GM19240 (cell line): ENCODE measurements around the gene FOXL1.

Source experiments
- DNase-seq: peaks from one replicate; pipeline ENCODE4 v3.0.0; 2011; ENCODE audit warnings: low spot score; ENCODE audit not compliant: insufficient read length

The FOXL1 gene

DNA sequence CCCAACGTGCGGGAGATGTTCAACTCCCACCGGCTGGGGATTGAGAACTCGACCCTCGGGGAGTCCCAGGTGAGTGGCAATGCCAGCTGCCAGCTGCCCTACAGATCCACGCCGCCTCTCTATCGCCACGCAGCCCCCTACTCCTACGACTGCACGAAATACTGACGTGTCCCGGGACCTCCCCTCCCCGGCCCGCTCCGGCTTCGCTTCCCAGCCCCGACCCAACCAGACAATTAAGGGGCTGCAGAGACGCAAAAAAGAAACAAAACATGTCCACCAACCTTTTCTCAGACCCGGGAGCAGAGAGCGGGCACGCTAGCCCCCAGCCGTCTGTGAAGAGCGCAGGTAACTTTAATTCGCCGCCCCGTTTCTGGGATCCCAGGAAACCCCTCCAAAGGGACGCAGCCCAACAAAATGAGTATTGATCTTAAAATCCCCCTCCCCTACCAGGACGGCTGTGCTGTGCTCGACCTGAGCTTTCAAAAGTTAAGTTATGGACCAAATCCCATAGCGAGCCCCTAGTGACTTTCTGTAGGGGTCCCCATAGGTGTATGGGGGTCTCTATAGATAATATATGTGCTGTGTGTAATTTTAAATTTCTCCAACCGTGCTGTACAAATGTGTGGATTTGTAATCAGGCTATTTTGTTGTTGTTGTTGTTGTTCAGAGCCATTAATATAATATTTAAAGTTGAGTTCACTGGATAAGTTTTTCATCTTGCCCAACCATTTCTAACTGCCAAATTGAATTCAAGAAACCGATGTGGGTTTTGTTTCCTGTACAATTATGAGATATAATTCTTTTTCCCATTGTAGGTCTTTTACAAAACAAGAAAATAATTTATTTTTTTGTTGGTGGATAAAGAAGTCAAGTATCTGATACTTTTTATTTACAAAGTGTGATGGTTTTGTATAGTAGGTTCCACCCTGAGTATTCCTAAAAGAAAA lies 9.4 kb upstream of the FOXL1 start:
- no peak for DNase-seq

DNA sequence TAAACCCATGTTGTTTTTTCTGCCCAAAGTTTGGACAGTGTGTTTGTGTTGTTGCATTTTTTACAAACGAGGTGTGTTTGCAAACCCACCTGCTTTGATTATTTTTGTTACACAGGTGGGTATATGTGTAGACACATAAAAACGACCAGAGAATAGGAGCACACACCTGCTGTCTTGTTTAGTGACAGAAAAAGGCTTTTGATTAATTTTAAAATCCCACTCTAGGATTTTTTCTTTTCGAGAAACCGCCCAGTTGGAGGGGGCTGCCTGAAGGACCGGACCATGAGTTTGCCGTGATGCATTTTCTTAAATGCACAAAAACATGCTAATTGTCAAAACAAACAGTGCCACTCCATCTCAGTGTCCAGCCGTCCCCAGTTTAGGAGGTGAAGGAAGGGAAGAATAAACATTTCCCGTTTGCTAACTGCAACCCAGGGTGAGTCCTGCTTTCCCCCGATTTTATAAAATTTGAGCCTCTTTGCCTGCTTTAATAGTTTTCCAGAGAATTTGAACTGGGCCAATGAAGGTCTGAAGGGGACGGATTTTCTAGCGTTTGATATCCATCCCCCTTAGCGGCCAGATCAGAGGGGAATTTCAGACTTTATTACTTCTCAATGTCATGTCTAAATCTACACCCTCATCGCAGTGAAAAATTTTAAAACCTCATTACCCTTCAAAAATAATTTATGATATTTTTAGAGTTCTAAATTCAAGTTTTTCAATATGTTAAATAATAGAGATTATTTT lies 8.5 kb upstream of the FOXL1 start:
- DNase-seq, result no peak

DNA sequence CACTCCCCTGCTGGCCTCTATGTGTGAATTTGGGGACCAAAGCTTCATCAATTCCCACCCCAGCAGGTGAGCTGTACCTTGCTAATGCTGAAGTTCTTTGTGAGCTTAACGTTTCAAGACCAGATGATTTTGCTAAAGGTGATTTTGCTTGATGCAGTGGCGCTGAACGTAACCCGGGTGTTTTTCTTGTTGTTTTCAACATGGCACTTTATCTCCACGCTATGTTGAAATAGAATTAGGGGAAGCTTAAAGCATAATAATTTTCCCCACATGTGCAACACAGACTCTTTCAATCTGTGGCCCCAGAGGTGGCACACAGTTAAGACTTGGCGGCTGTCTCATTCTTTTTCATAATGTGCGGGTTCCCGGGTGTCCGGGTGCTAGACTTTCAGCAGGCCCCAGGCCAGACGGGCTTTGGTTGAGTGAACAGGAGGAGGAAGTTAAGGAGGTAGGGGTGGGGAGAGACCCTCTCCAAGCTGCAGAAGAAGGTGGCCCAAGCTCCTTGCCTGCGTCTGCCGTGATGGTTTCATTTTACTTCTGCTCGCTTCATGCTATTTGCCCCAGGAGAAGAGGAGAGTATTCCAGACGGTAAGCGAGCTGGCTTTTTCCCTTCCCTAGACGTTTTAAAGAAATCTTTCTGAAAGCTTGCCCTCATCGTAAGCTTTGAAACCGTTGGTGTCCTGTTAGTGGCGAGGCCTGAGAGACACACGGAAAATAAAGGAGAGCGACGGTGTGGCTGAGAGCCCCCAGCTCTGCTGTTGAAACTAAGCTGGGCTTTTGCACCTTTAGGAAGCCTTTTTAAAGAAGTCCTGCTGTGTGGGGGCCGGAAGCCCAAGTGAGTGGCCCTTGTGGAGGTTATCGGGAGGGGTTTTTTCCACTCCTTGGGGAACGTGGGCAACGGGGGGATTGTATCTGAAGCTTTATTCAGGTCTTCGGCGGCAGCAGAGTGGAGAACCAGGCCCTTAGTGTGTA lies 7.5 kb upstream of the FOXL1 start:
- DNase-seq, result no peak

DNA sequence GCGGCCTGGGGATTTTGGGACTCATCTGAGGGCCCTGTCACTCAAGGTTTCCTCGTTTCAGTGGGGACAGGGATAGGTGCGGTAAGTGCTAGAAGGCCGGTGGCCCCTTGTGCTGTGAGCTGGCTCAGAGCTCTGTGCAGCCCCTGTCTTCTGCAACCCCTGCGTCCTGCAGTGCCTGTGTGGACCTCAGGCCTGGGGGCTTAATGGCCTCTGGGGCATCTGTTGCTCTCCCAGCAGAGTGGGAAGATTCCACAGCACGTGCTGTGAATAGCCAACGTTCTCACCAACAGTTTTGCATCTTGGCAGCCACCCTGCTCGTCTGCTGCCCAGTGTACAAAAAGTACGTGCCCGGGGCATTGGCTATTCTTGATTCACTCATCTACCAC lies 6.8 kb upstream of the FOXL1 start:
- no peak for DNase-seq

DNA sequence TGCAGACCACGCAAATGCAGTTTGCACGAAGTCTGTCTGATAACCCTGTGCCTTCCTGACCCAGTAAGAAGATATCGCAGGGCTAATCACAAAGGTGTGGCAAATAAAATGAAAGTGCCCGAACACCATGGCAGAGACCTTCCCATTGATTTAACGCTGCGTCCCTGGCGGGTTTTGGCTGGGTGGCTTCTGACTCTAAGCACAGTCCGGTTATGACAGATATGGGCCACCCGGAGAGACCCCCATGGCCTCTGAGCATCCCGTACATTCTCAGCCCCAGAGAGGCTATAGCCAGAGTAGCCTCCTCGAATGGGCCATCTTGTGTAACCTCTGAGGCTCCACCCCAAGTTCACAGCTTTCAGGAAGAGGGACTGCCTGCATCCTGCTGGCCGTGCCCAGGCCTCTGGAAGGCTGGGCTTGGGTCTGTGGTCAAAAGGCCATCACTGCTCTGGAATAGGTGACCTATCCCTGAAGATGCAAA lies 6.3 kb upstream of the FOXL1 start:
- DNase-seq, result no peak

DNA sequence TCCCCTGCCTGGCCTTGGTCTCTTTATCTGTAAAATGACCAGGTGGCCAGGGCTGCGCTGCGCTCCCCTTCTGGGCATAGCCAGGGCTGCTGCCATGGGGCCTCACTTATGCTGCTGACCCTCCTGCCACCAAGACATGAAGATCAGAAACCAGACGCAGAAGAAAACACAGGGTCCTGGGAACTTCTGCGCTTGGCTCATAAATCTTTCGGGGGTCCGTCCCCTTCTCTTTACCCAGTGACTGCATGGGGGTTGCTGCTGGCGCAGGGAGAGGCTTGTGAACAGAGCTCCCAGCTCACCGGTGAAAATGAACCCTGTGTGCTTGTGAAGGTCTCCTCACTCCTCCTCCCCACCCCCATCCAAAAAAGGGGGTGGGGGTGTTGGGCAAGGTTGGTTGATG lies 5.7 kb upstream of the FOXL1 start:
- DNase-seq, result no peak

DNA sequence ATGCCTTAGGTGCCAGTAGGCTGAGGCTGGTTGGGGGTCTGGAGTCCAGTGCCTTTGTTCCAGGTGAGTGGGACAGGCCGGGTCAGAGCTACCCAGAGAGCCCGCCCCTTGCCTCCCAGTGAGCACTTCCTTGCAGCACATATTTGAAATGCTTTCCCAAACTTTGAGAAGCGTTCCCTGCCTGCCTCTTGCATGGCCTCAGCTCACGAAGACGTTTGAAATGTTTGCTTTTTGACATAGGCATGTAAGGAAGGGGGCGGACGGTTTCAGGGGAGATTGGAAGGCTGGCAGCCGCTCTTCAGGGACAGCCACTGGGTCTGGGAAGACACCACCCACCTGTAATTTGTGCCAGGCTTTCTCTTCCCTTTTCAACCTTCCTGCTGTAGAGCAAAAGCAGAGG lies 5.1 kb upstream of the FOXL1 start:
- no peak for DNase-seq

DNA sequence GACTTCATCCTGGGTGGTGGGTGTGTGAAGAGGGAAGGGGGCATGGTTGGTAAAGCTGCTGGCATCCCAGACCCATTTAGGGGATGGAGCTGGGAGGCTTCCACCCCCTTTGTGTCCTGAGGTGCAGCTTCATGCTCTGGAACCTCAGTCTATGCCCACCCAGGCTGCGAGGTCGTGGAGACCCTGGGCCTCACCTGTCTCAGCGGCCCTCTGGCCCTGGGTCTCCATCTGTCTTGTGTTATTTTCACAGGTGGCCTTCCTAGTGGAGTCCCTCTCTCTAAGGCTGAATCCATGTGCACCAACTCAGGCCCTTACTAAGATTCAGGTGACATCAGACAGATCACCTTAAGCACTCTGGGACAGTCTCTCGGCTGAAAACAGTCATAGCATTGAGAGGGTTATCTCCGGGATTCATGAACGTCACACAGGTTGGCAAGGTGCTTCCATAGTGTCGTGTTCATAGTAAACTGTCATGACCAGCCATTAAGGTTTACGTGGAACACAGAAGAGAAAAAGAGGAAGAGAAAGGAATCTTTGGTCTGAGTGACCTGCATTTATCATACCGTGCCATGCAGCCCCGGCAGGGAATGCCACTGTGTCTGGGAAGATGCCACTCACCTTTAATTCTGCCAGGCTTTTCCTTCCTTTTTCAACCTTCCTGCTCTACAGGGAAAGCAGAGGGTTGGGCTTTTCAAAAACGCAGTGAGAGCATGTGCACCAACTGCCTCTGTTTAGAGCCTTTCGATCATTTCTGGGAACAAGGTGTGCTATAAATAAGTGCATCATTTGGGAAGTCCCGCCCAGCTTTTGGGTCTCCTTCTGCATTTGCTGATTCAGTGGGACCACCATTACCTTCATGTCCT lies 4.5 kb upstream of the FOXL1 start:
- no peak for DNase-seq

DNA sequence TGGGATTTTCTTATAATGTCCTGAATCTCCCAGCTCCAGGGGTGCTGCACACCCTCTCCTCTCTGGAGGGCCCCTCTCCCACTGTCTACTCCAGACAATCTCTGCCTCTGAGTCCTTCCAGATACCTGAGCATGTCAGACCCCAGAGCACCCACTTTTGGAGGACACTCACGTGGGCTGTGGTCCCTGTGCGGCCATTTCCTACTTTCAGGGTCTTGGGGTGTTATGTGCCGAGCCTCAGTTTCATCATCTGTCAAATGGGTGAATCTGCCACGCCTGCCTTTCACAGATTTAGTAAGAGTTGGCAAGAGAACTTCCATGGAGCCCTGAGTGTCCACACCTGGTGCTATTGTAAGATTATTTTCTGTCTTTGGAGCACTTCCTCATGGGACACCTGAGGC lies 3.7 kb upstream of the FOXL1 start:
- DNase-seq, result no peak

DNA sequence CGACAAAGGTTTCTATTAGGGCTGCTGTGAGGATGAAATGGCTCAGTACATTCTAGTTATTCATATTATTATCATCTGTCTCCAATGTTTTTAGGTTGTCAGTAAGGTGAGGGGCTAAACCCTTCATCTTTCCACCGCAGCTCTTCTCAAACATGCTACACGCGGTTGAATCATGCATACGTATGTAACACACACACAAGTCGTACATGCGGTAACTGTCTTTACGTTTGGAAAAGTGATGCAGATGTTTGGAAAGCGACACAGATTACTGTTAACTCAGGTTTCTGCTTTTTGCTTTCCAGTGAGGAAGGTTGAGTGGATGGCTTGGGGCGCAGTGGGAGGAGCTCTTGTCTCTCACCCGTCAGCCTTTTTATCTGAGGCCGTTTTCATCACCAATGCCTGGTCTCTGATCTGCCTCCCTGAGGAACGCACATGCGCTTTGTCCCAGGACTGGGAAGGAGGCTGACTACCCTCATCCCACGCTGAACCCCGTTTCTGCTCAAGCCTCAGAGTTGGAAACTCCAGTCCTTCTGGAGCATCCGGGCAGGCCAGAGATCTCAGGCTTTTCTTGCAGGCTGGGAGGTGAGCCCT lies 3.2 kb upstream of the FOXL1 start:
- no peak for DNase-seq

DNA sequence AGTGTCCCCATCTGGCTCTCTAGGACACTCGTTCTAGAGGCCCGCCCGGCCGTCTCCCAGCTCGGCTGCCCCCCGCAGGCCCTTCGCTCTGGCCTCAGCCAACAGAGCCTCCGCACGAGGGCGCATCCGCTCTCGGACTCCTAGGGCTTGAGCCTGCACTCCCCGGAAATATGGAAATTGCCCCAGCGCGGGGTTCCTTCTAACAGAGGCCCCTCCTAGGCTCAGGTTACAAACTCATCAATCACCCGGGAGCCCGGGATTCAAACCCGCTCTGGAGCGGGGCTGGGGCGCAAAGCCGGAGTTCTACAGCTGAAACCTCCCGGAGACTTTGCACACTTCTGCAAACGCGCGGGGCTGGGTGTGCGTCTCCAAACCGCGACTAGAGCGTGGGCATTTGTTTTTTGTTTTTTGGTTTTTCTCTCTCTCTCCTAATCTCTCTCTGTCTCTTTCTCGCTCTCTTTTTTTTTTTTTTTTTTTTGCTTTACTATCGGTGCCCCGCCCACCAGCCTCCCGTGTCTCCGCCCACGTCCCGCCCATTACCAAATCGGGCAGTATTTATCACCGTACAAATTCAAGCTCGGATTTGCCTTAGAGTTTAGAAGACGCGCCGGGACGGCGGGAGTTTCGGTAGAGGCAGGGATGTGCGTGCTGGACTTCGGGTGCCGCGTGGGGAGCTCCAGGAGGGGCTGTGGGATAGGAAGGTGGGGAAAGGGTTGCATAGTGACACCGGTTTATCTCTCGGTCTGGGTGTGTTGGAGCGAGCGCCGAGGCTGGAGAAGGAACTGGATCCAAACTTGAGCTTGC lies 2.4 kb upstream of the FOXL1 start:
- DNase-seq, result no peak

DNA sequence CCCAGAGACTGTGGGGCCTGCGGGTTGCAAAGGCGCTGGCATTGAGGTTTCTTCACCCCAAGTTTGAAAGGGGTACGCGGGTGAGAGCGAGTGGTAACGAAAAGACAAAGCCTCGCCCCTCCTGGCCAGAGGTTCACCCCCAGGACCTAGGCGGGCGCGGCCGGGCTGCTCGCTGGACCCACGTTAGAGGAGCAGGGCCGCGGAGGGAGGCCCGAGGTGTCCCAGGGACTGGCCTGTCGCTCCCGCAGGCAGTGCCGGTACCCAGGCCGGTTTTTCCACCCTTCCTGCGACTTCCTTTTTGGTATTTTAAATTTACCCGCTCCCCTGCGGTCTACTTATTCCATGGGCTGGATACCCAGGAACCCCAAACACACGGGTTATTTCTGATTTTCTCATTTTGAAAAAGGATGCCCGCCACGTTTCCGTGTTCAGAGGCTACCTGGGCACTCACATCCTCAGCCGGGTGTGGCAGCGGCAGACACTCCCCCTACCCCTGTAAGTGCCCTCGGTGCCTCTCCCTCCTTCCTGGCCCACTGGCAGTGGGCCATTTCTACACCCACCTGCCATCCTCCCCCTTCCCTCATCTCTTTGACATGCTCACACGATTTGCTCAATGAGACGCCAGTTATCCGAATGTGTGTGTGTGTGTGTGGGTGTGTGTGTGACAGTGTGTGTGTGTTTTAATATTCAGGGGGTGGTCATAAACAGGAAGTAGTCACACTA lies 1.6 kb upstream of the FOXL1 start:
- DNase-seq, result no peak

DNA sequence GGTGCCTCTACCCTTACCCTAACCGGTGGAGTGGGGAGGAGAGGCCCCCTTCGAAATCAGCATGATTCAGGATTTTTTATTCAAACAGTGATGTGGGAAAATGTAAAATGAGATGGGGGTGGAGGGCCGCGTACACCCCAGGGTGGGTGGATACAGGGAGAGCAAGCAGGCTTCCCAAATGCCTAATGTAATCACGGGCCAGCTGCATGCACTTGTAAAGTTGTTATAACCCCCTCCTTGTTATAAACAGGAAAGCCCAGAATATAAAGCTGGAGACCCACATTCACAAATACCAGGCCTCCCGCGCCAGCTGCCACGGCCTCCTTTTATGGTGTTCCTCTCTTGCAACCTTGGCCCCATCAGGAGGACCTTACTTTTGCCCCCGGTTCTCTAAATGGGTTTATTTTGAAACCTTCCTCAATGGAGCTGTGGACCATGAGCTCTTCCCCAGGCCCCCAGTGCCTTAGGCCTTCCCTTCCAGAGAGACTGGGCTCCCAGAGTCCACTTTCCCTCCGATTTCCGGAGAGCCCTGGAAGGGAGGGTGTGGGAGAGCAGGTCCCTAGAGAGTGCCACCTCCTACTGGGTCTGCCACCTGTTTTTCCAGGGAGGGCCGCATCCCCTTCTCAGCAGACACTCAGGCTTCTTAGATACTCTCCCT lies 906 bp upstream of the FOXL1 start:
- no peak for DNase-seq

DNA sequence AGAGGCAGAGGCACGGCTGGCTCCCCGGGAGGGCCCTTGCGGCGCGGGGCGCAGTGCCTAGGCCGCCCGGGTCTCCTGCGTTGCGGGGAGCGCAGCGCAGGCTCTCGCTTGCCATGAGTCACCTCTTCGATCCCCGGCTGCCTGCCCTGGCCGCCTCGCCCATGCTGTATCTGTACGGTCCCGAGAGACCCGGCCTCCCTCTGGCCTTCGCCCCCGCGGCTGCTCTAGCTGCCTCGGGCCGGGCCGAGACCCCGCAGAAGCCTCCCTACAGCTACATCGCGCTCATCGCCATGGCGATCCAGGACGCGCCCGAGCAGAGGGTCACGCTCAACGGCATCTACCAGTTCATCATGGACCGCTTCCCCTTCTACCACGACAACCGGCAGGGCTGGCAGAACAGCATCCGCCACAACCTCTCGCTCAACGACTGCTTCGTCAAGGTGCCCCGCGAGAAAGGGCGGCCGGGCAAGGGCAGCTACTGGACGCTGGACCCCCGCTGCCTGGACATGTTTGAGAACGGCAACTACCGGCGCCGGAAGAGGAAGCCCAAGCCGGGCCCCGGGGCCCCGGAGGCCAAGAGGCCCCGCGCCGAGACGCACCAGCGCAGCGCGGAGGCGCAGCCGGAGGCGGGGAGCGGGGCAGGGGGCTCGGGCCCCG lies 390 bp downstream of the FOXL1 start:
- DNase-seq, result no peak

DNA sequence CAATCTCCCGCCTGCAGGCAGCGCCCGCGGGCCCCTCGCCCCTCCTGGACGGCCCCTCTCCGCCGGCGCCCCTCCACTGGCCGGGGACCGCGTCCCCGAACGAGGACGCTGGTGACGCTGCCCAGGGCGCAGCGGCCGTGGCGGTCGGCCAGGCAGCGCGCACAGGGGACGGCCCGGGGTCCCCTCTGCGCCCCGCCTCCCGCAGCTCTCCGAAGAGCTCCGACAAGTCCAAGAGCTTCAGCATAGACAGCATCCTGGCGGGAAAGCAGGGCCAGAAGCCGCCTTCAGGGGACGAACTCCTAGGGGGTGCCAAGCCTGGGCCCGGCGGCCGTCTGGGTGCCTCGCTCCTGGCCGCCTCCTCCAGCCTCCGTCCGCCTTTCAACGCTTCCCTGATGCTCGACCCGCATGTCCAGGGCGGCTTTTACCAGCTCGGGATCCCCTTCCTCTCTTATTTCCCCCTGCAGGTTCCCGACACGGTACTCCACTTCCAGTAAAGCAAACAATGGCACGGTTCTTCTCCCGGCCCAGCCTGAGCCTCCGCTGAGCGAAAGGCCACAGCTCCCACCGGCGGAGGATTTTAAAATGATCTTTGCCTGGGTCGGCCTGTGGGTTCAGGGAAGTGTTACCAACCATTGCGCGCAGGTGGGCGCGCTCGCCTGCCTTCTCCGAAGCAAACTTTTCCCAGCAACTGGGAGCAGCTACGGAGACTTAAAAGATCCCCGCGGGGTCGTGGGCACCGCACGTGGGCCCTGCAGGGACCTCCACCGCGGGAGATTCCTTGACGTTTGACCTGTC lies 1.1 kb downstream of the FOXL1 start:
- DNase-seq, result no peak

DNA sequence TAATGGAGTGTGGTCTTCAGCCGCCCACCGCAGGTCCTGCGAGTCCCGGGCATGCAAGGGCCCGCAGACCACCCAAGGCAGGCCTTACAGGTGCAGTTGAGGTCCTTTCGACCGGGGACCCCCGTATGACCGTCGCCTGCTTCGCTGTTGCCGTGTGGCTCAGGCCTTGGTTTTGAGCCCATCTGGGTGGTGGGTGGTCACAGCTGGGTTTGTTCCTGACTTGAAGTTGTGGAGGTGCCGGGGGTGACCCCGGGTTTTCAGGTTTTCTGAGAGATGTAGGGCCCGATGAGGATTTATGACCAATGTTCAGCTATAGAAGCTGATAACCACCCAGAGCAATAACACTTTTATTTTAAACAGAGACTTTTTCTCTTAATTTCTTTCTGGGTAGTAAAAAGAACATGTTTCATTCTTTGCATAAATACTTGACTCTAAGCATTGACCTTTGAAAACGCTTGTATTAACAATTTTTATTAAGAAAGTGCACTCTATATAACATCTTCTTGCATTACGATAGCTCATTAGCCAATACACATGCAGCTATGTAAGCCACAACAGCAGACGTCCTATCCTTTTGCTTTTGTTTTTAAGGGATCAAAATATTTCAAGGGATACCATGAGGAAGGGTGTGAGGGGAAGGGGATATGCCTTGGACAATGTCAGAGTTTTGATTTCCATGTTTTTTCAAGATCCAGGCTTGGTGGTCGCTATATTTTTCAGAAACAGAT lies 1.9 kb downstream of the FOXL1 start:
- no peak for DNase-seq
